Measurements from ENCODE around the gene FAM131A.

DNA sequence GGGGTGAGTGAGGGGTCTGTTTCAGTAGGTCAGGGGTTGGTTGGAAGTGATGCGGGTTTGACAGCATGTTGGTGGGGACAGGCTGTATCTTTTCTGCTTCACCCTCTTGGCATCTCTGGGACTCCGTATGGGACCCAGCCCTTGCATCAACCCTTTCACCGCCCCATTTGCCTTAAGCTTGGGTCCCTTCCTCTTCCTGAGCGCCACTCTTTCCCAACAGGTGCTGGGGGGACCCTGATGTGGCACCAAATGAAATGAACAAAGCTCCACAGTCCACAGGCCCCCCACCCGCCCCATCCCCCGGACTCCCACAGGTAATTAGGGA lies 21.9 kb upstream of the FAM131A start:
- TF ChIP-seq, protein P1, sequence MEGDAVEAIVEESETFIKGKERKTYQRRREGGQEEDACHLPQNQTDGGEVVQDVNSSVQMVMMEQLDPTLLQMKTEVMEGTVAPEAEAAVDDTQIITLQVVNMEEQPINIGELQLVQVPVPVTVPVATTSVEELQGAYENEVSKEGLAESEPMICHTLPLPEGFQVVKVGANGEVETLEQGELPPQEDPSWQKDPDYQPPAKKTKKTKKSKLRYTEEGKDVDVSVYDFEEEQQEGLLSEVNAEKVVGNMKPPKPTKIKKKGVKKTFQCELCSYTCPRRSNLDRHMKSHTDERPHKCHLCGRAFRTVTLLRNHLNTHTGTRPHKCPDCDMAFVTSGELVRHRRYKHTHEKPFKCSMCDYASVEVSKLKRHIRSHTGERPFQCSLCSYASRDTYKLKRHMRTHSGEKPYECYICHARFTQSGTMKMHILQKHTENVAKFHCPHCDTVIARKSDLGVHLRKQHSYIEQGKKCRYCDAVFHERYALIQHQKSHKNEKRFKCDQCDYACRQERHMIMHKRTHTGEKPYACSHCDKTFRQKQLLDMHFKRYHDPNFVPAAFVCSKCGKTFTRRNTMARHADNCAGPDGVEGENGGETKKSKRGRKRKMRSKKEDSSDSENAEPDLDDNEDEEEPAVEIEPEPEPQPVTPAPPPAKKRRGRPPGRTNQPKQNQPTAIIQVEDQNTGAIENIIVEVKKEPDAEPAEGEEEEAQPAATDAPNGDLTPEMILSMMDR (IDR thresholded peaks at IDR 0.05; ENCODE audit: insufficient read depth, low read length, poor library complexity, severe bottlenecking) = no peak
- no peak for TF ChIP-seq EZH2phosphoT487 (conservative IDR thresholded peaks at IDR 0.05; ENCODE audit: low read length)

Measured in SU-DHL-6 (cell line).